Measurements from ENCODE around the gene SLC26A1.
"Not testable (repeated sequence)": the region's sequence is repeated elsewhere in the genome, so short reads cannot be mapped to it uniquely, and the experiment has no call there.

The SLC26A1 gene

DNA sequence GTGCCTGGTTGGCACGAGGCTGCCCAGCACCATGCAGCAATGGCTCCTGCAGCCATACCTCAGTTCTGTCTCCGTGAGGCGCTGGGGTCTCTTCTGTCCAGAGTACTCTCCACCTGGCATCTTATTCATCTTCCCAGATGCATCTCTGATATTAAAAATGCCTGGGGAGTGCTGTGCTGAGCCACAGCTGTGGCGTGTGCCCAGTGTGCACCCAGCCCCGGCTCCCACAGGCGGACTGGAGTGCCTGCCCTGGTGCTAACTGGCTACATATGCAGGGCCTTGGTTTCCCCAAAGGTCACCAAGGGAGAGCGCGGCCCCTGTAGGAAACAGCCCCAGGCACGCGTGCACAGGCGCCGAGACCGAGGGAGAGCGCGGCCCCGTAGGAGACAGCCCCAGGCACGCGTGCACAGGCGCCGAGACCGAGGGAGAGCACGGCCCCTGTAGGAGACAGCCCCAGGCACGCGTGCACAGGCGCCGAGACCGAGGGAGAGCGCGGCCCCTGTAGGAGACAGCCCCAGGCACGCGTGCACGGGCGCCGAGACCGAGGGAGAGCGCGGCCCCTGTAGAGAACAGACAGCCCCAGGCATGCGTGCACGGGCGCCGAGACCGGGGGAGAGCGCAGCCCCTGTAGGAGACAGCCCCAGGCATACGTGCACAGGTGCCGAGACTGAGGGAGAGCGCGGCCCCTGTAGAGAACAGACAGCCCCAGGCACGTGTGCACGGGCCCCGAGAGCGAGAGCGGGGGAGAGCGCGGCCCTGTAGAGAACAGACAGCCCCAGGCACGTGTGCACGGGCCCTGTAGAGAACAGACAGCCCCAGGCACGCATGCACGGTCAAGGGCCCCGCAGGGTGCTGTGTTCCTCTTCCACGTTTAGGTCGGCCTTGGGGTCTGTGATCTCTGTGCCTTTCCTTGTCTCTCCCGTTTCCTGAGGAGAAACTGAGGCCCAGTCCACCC lies 46.4 kb downstream of the SLC26A1 start:
- DNase-seq (ENCODE audit: low read depth, low spot score) = no peak
- H3K27ac ChIP-seq = no peak overlapping the region

GRCh38 chr4:946103-946450 lies 47.1 kb downstream of the SLC26A1 start:
- DNase-seq (ENCODE audit: low read depth, low spot score) = no peak
- H3K27ac ChIP-seq = no peak overlapping the region

- no peak for DNase-seq (ENCODE audit: low read depth, low spot score)
- H3K27ac ChIP-seq = no peak overlapping the region
These were observed 47.7 kb downstream of the SLC26A1 start for GRCh38 chr4:945274-946102.

- not testable (repeated sequence) for H3K27ac ChIP-seq; DNase-seq (ENCODE audit: low read depth, low spot score)
These were observed 53.7 kb downstream of the SLC26A1 start for GRCh38 chr4:939508-939907.
